DOHH2 (cell line): ENCODE data around the gene CCNI.

Source experiments
- CTCF ChIP-seq: fragments of 200-600 bp; sonication (generic); IDR thresholded peaks from one replicate; pipeline ENCODE4 v1.5.1; 2014; ENCODE audit warnings: antibody characterized with exemption, mild to moderate bottlenecking, low read depth, low read length; ENCODE audit not compliant: poor library complexity, severe bottlenecking
- EZH2phosphoT487 ChIP-seq: fragments of 200-600 bp; sonication (generic); IDR thresholded peaks from 2 replicates; pipeline ENCODE4 v1.6.1; 2017; ENCODE audit warnings: borderline replicate concordance, mild to moderate bottlenecking, antibody characterized with exemption, low read length, moderate library complexity, mixed read lengths

- TF ChIP-seq CTCF (no peak), EZH2phosphoT487 (no peak)
Observed at GRCh38 chr4:77100234-77100633, 24.4 kb upstream of the CCNI start.
